ENCODE results near the gene PCDHA7. TPM values are rescaled to one million over a fixed set of nuclear protein-coding genes. Genes with fewer than 3 reads are reported as not detected.

PCDHA7 gene
- total and polyA plus RNA-seq, 2 of the 4 experiments (the other 2 are of a cell fraction) = 0.10 to 0.18 TPM

DNA sequence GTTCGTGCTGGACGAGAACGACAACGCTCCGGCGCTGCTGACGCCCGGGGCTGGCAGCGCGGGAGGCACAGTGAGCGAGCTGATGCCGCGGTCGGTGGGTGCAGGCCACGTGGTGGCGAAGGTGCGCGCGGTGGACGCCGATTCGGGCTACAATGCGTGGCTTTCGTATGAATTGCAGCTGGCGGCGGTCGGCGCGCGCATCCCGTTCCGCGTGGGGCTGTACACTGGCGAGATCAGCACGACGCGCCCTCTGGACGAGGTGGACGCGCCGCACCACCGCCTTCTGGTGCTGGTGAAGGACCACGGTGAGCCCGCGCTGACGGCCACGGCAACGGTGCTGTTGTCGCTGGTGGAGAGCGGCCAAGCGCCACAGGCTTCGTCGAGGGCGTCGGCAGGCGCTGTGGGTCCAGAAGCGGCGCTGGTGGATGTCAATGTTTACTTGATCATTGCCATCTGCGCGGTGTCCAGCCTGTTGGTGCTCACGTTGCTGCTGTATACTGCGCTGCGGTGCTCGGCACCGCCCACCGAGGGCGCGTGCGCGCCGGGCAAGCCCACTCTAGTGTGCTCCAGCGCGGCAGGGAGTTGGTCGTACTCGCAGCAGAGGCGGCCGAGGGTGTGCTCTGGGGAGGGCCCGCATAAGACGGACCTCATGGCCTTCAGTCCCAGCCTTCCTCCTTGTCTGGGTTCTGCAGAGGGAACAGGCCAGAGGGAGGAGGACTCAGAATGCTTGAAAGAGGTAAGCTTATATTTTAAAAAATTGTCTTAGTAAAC, 50.0 kb downstream of the PCDHA7 start:
- dilution Hi-C loops (cut with HindIII; ENCODE audit: low sequenced_read_pairs, unreplicated experiment) = no loop called here
- POLR2A ChIA-PET (ENCODE audit: unreplicated experiment) = no interaction called here

More for the DNA sequence above, 50.0 kb downstream of the PCDHA7 start:
- no peak overlapping the region for H2BK15ac ChIP-seq (ENCODE audit: low read depth, low read length)
- H3K4me1 ChIP-seq (ENCODE audit: control insufficient read depth, insufficient read depth, low read length) = no peaks in the 10 kb centered on the region
- no peak overlapping the region for H4K91ac ChIP-seq (ENCODE audit: insufficient read depth, low read depth, low read length)
- CTCF ChIA-PET = no interaction called here
- H3K9me1 ChIP-seq (ENCODE audit: insufficient read depth, low read length) = no peaks in the 10 kb centered on the region
- no peak overlapping the region for H3K9ac ChIP-seq (ENCODE audit: low read depth, low read length)
- no peak overlapping the region for H4K5ac ChIP-seq (ENCODE audit: low read depth, low read length)
- H3K4me2 ChIP-seq (ENCODE audit: low read depth, low read length) = no peak overlapping the region
- no peaks in the 10 kb centered on the region for H3K27me3 ChIP-seq (ENCODE audit: control insufficient read depth, insufficient read depth, low read length)
- no peak overlapping the region for H3K27ac ChIP-seq (ENCODE audit: insufficient read depth, low read length)
- no peak overlapping the region for H2AK5ac ChIP-seq (ENCODE audit: low read depth, low read length)
- H4K20me1 ChIP-seq (ENCODE audit: insufficient read depth, low read length) = no peaks in the 10 kb centered on the region
- H2AK9ac ChIP-seq (replicated peaks; ENCODE audit: low read depth, low read length, poor library complexity) = no peak overlapping the region
- no peak overlapping the region for H2BK5ac ChIP-seq (ENCODE audit: low read depth, low read length, poor library complexity, severe bottlenecking)
- H3K23ac ChIP-seq (ENCODE audit: low read depth, low read length) = no peak overlapping the region
- H3K4ac ChIP-seq (ENCODE audit: low read depth, low read length) = no peak overlapping the region
- in situ Hi-C loops (cut with MboI; ENCODE audit: low sequenced_read_pairs) = no loop called here
- H3K79me1 ChIP-seq (ENCODE audit: low read depth in 1 of 2, low read length in 2 of 2) = no peaks in the 10 kb centered on the region
- 45% methylated on average over 71 of the region's 79 CpGs; no CpG with 5 or more reads in 1 of the 2 experiments for WGBS, 2 experiments (ENCODE audit: extremely low coverage in 2 of 2, insufficient read length in 1 of 2)
- ATAC-seq (ENCODE audit: low read depth) = no peak
- no peak overlapping the region for H2AFZ ChIP-seq (replicated peaks; ENCODE audit: low read length, poor library complexity)
- no peak overlapping the region for H3K4me3 ChIP-seq (ENCODE audit: insufficient read depth, low read depth, low read length)
- H3K36me3 ChIP-seq (ENCODE audit: control insufficient read depth, insufficient read depth, low read length) = no peaks in the 10 kb centered on the region
- no peak overlapping the region for H3K18ac ChIP-seq (ENCODE audit: low read depth, low read length)
- H2BK120ac ChIP-seq (ENCODE audit: low read depth, low read length) = no peak overlapping the region
- intact Hi-C loops (cut with micrococcal nuclease) = no loop called here
- no TSS peak for BruUV-seq (replicated peaks)
- H3K14ac ChIP-seq (replicated peaks; ENCODE audit: low read depth, low read length) = no peak overlapping the region
- H3K56ac ChIP-seq (ENCODE audit: extremely low read depth, insufficient read depth, low read length) = no peak overlapping the region
- DNase-seq = no peak
- H4K8ac ChIP-seq (ENCODE audit: low read depth in 2 of 2, low read length in 2 of 2) = no peak overlapping the region
- peaks cover 23% of the 10 kb centered on the region for H3K9me3 ChIP-seq (ENCODE audit: control insufficient read depth, insufficient read depth, low read length)
- TF ChIP-seq MAFK (IDR thresholded peaks at IDR 0.05; ENCODE audit: low read depth, low read length) (no peak), MXI1 (IDR thresholded peaks at IDR 0.05; ENCODE audit: borderline replicate concordance, low read depth, low read length) (no peak), POLR2A (IDR thresholded peaks at IDR 0.05; ENCODE audit: low read depth, low read length) (no peak), MAZ (IDR thresholded peaks at IDR 0.05; ENCODE audit: borderline replicate concordance, low read depth, low read length) (no peak), CEBPB (IDR thresholded peaks at IDR 0.05; ENCODE audit: low read depth, low read length) (no peak), SMC3 (IDR thresholded peaks at IDR 0.05; ENCODE audit: low read depth, low read length) (no peak), RFX5 (IDR thresholded peaks at IDR 0.05; ENCODE audit: low read depth, low read length) (no peak), RCOR1 (IDR thresholded peaks at IDR 0.05; ENCODE audit: insufficient replicate concordance, low read length) (no peak), BHLHE40 (IDR thresholded peaks at IDR 0.05; ENCODE audit: low read depth, low read length) (no peak), NFE2L2 (IDR thresholded peaks at IDR 0.05; ENCODE audit: low read depth, low read length) (no peak), RAD21 (IDR thresholded peaks at IDR 0.05; ENCODE audit: low read length) (no peak)
- TF ChIP-seq, protein P1, sequence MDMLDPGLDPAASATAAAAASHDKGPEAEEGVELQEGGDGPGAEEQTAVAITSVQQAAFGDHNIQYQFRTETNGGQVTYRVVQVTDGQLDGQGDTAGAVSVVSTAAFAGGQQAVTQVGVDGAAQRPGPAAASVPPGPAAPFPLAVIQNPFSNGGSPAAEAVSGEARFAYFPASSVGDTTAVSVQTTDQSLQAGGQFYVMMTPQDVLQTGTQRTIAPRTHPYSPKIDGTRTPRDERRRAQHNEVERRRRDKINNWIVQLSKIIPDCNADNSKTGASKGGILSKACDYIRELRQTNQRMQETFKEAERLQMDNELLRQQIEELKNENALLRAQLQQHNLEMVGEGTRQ (IDR thresholded peaks at IDR 0.05; ENCODE audit: low read depth, low read length) = no peak
- TF ChIP-seq, protein P2, sequence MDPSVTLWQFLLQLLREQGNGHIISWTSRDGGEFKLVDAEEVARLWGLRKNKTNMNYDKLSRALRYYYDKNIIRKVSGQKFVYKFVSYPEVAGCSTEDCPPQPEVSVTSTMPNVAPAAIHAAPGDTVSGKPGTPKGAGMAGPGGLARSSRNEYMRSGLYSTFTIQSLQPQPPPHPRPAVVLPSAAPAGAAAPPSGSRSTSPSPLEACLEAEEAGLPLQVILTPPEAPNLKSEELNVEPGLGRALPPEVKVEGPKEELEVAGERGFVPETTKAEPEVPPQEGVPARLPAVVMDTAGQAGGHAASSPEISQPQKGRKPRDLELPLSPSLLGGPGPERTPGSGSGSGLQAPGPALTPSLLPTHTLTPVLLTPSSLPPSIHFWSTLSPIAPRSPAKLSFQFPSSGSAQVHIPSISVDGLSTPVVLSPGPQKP (IDR thresholded peaks at IDR 0.05; ENCODE audit: borderline replicate concordance, low read depth, low read length) = no peak
- TF ChIP-seq, protein P3, sequence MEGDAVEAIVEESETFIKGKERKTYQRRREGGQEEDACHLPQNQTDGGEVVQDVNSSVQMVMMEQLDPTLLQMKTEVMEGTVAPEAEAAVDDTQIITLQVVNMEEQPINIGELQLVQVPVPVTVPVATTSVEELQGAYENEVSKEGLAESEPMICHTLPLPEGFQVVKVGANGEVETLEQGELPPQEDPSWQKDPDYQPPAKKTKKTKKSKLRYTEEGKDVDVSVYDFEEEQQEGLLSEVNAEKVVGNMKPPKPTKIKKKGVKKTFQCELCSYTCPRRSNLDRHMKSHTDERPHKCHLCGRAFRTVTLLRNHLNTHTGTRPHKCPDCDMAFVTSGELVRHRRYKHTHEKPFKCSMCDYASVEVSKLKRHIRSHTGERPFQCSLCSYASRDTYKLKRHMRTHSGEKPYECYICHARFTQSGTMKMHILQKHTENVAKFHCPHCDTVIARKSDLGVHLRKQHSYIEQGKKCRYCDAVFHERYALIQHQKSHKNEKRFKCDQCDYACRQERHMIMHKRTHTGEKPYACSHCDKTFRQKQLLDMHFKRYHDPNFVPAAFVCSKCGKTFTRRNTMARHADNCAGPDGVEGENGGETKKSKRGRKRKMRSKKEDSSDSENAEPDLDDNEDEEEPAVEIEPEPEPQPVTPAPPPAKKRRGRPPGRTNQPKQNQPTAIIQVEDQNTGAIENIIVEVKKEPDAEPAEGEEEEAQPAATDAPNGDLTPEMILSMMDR (conservative IDR thresholded peaks at IDR 0.05; ENCODE audit: low read depth, low read length) = no peak
- no peak overlapping the region for H2BK20ac ChIP-seq (ENCODE audit: low read depth, low read length)

Data from IMR-90 (cell line).